ENCODE results near the gene TNFAIP8.
A peak's percentile ranks its signal among the peaks of the same experiment; 100 is the strongest.

Gene TNFAIP8

DNA sequence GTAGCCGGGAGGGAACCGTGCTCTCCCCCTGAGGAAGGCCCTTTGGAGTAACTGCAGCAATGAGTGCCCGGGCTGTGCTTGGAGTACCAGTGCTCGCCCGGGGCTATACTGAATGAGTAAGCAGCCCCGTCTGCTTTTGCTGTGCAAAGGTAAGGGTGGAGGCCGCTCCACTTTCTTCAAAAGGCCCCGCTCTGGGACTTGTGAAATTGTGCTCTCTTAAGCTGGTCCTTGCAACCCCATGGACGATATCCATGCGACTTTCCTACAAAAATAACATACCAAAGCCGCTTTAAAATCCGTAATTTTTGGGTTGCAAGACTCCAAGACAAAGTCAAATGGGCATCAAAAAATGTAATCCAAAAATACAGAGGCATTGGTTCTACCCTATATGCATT is 578 bp upstream of the TNFAIP8 start:
- Histone ChIP-seq H4K20me1 (ENCODE audit: control insufficient read depth, insufficient read depth, low read depth, low read length) (0 out of 2 replicates have a peak, but pooled peaks cover 13% of the 10 kb centered on the region), H3K4me1 (ENCODE audit: control insufficient read depth, low read length) (peaks cover 94% of the 10 kb centered on the region), H3K36me3 (ENCODE audit: control insufficient read depth, low read length) (peaks cover 3% of the 10 kb centered on the region; the same call in 1 of the 2 replicates), H3K79me2 (ENCODE audit: control insufficient read depth, low read length) (peaks cover 53% of the 10 kb centered on the region), H3K9me2 (replicated peaks; ENCODE audit: control insufficient read depth, low read length) (no peaks in the 10 kb centered on the region), H3F3A (ENCODE audit: control insufficient read depth, insufficient read depth) (peaks cover 26% of the 10 kb centered on the region), H3K9me3 (ENCODE audit: control insufficient read depth, insufficient read depth, low read length) (no peaks in the 10 kb centered on the region), H3K27me3 (ENCODE audit: control insufficient read depth, low read length) (peaks cover 6% of the 10 kb centered on the region; the same call in 1 of the 2 replicates), H3K4me3 (ENCODE audit: low read length) (peak overlapping the region; percentile 77), H3K4me2 (ENCODE audit: low read length) (peak overlapping the region; percentile 98), H3K27ac (ENCODE audit: low read depth, low read length) (peak overlapping the region; percentile 86)
- TF ChIP-seq EZH2phosphoT487 (IDR thresholded peaks at IDR 0.05; ENCODE audit: borderline replicate concordance, low read length) = no peak
- TF ChIP-seq, protein P1, sequence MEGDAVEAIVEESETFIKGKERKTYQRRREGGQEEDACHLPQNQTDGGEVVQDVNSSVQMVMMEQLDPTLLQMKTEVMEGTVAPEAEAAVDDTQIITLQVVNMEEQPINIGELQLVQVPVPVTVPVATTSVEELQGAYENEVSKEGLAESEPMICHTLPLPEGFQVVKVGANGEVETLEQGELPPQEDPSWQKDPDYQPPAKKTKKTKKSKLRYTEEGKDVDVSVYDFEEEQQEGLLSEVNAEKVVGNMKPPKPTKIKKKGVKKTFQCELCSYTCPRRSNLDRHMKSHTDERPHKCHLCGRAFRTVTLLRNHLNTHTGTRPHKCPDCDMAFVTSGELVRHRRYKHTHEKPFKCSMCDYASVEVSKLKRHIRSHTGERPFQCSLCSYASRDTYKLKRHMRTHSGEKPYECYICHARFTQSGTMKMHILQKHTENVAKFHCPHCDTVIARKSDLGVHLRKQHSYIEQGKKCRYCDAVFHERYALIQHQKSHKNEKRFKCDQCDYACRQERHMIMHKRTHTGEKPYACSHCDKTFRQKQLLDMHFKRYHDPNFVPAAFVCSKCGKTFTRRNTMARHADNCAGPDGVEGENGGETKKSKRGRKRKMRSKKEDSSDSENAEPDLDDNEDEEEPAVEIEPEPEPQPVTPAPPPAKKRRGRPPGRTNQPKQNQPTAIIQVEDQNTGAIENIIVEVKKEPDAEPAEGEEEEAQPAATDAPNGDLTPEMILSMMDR (IDR thresholded peaks at IDR 0.05; ENCODE audit: low read depth, low read length, poor library complexity, severe bottlenecking) = no peak

DNA sequence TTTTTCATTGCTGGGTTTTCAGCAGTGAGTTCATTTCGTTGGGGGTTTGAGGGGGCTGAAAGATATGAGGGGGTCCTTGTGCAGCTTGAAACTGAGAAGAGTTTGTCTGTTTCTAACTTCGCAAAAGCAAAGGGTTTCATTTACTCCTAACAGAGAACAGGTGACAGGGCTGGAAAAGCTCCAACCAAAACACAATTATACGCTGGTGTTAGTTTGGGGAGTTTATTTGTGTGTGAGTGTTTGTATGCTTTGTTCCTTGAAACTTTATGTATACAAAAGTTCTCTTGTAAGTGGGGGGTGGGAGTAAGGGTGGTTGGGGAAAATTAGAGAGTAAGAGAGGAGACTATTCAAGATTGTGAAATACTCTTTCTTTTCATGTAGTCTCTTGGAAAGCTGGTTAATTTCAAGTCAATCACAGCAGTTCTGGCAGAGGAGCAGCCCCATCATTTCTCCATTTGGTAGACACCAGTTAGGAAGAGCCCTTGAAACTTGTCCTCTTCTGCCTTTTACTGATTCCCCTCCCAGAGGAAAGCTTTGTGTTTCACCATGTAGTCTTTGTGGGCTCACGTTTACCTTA is 881 bp downstream of the TNFAIP8 start:
- no peak for TF ChIP-seq EZH2phosphoT487 (IDR thresholded peaks at IDR 0.05; ENCODE audit: borderline replicate concordance, low read length)
- TF ChIP-seq, protein P1 (IDR thresholded peaks at IDR 0.05; ENCODE audit: low read depth, low read length, poor library complexity, severe bottlenecking) = no peak
- Histone ChIP-seq H4K20me1 (ENCODE audit: control insufficient read depth, insufficient read depth, low read depth, low read length) (0 out of 2 replicates have a peak, but pooled peaks cover 13% of the 10 kb centered on the region), H3K79me2 (ENCODE audit: control insufficient read depth, low read length) (peaks cover 54% of the 10 kb centered on the region), H3K4me1 (ENCODE audit: control insufficient read depth, low read length) (peaks cover 94% of the 10 kb centered on the region), H3K36me3 (ENCODE audit: control insufficient read depth, low read length) (peaks cover 3% of the 10 kb centered on the region; the same call in 1 of the 2 replicates), H3F3A (ENCODE audit: control insufficient read depth, insufficient read depth) (peaks cover 26% of the 10 kb centered on the region), H3K9me2 (replicated peaks; ENCODE audit: control insufficient read depth, low read length) (no peaks in the 10 kb centered on the region), H3K4me3 (ENCODE audit: low read length) (peak overlapping the region; percentile 77), H3K4me2 (ENCODE audit: low read length) (peak overlapping the region; percentile 98), H3K27me3 (ENCODE audit: control insufficient read depth, low read length) (peaks cover 6% of the 10 kb centered on the region; the same call in 1 of the 2 replicates), H3K9me3 (ENCODE audit: control insufficient read depth, insufficient read depth, low read length) (no peaks in the 10 kb centered on the region), H3K27ac (ENCODE audit: low read depth, low read length) (peak overlapping the region; percentile 86)

DNA sequence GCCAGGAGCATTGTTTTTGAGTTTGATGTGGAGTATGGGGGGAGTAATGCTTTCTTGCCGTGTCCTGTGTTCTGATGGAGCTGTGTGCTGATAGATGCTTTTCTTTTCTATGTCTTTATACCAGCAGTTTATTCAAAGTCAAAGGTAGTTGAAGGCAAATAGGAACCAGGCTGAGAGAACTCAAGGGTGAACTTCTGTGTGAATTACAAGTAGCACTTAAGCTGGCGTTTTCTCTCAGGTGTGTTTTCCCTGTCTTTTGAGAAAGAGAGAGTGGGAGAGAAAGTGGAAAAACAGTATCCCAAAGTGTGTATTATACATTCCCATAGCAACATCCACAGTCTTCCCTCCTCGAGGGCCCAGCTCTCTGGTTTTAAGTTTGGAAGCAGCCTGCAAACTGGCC is 1.5 kb downstream of the TNFAIP8 start:
- Histone ChIP-seq H3K36me3 (ENCODE audit: control insufficient read depth, low read length) (peaks cover 3% of the 10 kb centered on the region; the same call in 1 of the 2 replicates), H3F3A (ENCODE audit: control insufficient read depth, insufficient read depth) (peaks cover 26% of the 10 kb centered on the region), H3K27me3 (ENCODE audit: control insufficient read depth, low read length) (peaks cover 6% of the 10 kb centered on the region; the same call in 1 of the 2 replicates), H3K79me2 (ENCODE audit: control insufficient read depth, low read length) (peaks cover 60% of the 10 kb centered on the region), H3K4me1 (ENCODE audit: control insufficient read depth, low read length) (peaks cover 88% of the 10 kb centered on the region), H3K27ac (ENCODE audit: low read depth, low read length) (peak overlapping the region; percentile 86), H4K20me1 (ENCODE audit: control insufficient read depth, insufficient read depth, low read depth, low read length) (0 out of 2 replicates have a peak, but pooled peaks cover 13% of the 10 kb centered on the region), H3K9me3 (ENCODE audit: control insufficient read depth, insufficient read depth, low read length) (no peaks in the 10 kb centered on the region), H3K4me3 (ENCODE audit: low read length) (peak overlapping the region; percentile 77), H3K9me2 (replicated peaks; ENCODE audit: control insufficient read depth, low read length) (no peaks in the 10 kb centered on the region), H3K4me2 (ENCODE audit: low read length) (peak overlapping the region; percentile 98)
- TF ChIP-seq, protein P1 (IDR thresholded peaks at IDR 0.05; ENCODE audit: low read depth, low read length, poor library complexity, severe bottlenecking) = no peak
- no peak for TF ChIP-seq EZH2phosphoT487 (IDR thresholded peaks at IDR 0.05; ENCODE audit: borderline replicate concordance, low read length)

Measured in DOHH2 (cell line).